GM19023 (cell line): ENCODE data around the gene IRAK1.

Experiments
- ATAC-seq: cut with Tn5 transposase; IDR thresholded peaks from one replicate; pipeline ENCODE4 v1.9.1; 2021; ENCODE audit warnings: mild to moderate bottlenecking, moderate library complexity; ENCODE audit not compliant: unreplicated experiment

The IRAK1 gene

GRCh38 chrX:154021131-154021611, 1.5 kb upstream of the IRAK1 start:
- ATAC-seq = no peak

GRCh38 chrX:154020536-154021115, 924 bp upstream of the IRAK1 start:
- ATAC-seq = no peak

- ATAC-seq = peak; percentile 15
Observed at GRCh38 chrX:154019061-154019621, 561 bp downstream of the IRAK1 start.

GRCh38 chrX:154018518-154019060, 1.1 kb downstream of the IRAK1 start:
- no peak for ATAC-seq

- ATAC-seq = no peak
Observed at GRCh38 chrX:154017766-154018517, 1.8 kb downstream of the IRAK1 start.

- no peak for ATAC-seq
Observed at GRCh38 chrX:154016366-154017076, 3.2 kb downstream of the IRAK1 start.

- ATAC-seq = no peak
Observed at GRCh38 chrX:154015581-154016264, 4.0 kb downstream of the IRAK1 start.

GRCh38 chrX:154014429-154015380, 5.0 kb downstream of the IRAK1 start:
- ATAC-seq = no peak

GRCh38 chrX:154013614-154014360, 5.9 kb downstream of the IRAK1 start:
- ATAC-seq = no peak

- no peak for ATAC-seq
Observed at GRCh38 chrX:154013001-154013421, 6.7 kb downstream of the IRAK1 start.

- ATAC-seq = no peak
Observed at GRCh38 chrX:154012336-154012991, 7.2 kb downstream of the IRAK1 start.

- no peak for ATAC-seq
Observed at GRCh38 chrX:154011376-154012335, 8.0 kb downstream of the IRAK1 start.

- ATAC-seq = no peak
Observed at GRCh38 chrX:154010330-154011087, 9.2 kb downstream of the IRAK1 start.

GRCh38 chrX:154008521-154008920, 11.2 kb downstream of the IRAK1 start:
- no peak for ATAC-seq

GRCh38 chrX:154006947-154007346, 12.8 kb downstream of the IRAK1 start:
- ATAC-seq = no peak

- no peak for ATAC-seq
Observed at GRCh38 chrX:154004315-154004714, 15.4 kb downstream of the IRAK1 start.
